ENCODE measurements around the gene SLC6A12.
"Not testable (repeated sequence)": the region's sequence is repeated elsewhere in the genome, so short reads cannot be mapped to it uniquely, and the experiment has no call there.

Gene SLC6A12

DNA sequence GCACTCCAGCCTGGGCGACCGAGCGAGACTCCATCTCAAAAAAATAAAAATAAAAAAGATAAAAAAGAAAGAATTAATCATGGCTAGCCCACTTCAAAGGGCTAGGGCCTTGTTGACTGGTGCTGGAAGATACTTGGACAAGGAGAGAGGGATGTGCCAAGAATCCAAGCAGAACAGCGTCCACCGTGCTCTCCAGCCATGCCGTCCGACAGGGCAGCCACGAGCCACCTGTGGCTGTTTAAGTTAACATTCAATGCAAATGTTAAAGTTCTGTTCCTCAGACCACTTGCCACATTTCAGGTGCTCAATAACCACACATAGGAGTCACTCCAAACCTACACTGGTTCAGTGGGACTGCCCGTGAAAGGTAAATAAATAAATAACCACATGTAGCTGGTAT lies 27.3 kb upstream of the SLC6A12 start:
- H3K36me3 Mint-ChIP-seq (ENCODE audit: low read depth): no peaks in the 10 kb centered on the region
- H3K4me1 Mint-ChIP-seq (ENCODE audit: low read depth): no peaks in the 10 kb centered on the region
- peaks cover 8% of the 10 kb centered on the region for H3K9me3 Mint-ChIP-seq
- H3K27ac Mint-ChIP-seq: no peak overlapping the region
- H3K4me3 Mint-ChIP-seq: no peak overlapping the region
- DNase-seq (ENCODE audit: low spot score): no peak
- H3K27me3 Mint-ChIP-seq (ENCODE audit: low read depth): no peaks in the 10 kb centered on the region

- H3K36me3 Mint-ChIP-seq (ENCODE audit: low read depth): no peaks in the 10 kb centered on the region
- H3K9me3 Mint-ChIP-seq: peaks cover 13% of the 10 kb centered on the region
- no peak overlapping the region for H3K27ac Mint-ChIP-seq
- H3K27me3 Mint-ChIP-seq (ENCODE audit: low read depth): no peaks in the 10 kb centered on the region
- no peaks in the 10 kb centered on the region for H3K4me1 Mint-ChIP-seq (ENCODE audit: low read depth)
- no peak for DNase-seq (ENCODE audit: low spot score)
- H3K4me3 Mint-ChIP-seq: no peak overlapping the region
Measured at GRCh38 chr12:240566-240965, 26.6 kb upstream of the SLC6A12 start.

DNA sequence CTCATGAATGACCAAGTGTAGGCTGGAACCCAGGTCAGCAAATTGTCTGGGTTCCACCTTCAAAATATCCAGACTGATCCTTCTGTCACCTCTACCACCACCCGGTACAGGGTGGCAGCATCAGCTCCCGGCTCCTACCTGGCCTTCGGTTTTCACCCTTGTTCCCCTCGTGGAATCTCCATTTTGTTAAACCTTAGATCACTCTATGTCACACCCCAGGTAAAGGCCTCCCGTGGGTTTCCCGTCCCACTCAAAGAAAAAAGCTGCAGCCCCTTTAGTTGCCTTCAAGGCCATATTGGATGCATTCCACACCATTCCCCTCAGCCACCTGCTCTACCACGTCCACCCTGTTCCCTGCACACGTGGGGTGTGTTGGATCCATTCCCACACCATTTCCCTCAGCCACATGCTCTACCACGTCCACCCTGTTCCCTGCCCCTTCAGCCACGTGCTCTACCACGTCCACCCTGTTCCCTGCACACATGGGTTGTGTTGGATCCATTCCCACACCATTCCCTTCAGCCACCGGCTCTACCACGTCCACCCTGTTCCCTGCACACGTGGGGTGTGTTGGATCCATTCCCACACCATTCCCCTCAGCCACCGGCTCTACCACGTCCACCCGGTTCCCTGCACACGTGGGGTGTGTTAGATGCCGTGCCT lies 24.9 kb upstream of the SLC6A12 start:
- H3K27me3 Mint-ChIP-seq (ENCODE audit: low read depth): no peaks in the 10 kb centered on the region
- no peaks in the 10 kb centered on the region for H3K4me1 Mint-ChIP-seq (ENCODE audit: low read depth)
- H3K9me3 Mint-ChIP-seq: peaks cover 13% of the 10 kb centered on the region
- DNase-seq (ENCODE audit: low spot score): no peak
- no peak overlapping the region for H3K27ac Mint-ChIP-seq
- H3K36me3 Mint-ChIP-seq (ENCODE audit: low read depth): no peaks in the 10 kb centered on the region
- no peak overlapping the region for H3K4me3 Mint-ChIP-seq

GRCh38 chr12:238116-238515 lies 24.2 kb upstream of the SLC6A12 start:
- DNase-seq (ENCODE audit: low spot score): no peak
- Mint-ChIP-seq H3K27me3 (ENCODE audit: low read depth) (no peaks in the 10 kb centered on the region), H3K9me3 (peaks cover 13% of the 10 kb centered on the region), H3K27ac (no peak overlapping the region), H3K4me1 (ENCODE audit: low read depth) (no peaks in the 10 kb centered on the region), H3K4me3 (no peak overlapping the region), H3K36me3 (ENCODE audit: low read depth) (no peaks in the 10 kb centered on the region)

- Mint-ChIP-seq H3K27me3 (ENCODE audit: low read depth) (no peaks in the 10 kb centered on the region), H3K9me3 (peaks cover 13% of the 10 kb centered on the region)
Measured at GRCh38 chr12:237026-237815, 23.3 kb upstream of the SLC6A12 start.

GRCh38 chr12:236445-236844 lies 22.5 kb upstream of the SLC6A12 start:
- Mint-ChIP-seq H3K4me3 (no peak overlapping the region), H3K36me3 (ENCODE audit: low read depth) (no peaks in the 10 kb centered on the region), H3K27me3 (ENCODE audit: low read depth) (no peaks in the 10 kb centered on the region), H3K27ac (no peak overlapping the region), H3K9me3 (peaks cover 13% of the 10 kb centered on the region), H3K4me1 (ENCODE audit: low read depth) (no peaks in the 10 kb centered on the region)
- DNase-seq (ENCODE audit: low spot score): no peak

More at GRCh38 chr12:237026-237815, 23.3 kb upstream of the SLC6A12 start:
- no peak overlapping the region for H3K27ac Mint-ChIP-seq
- no peak for DNase-seq (ENCODE audit: low spot score)
- H3K4me3 Mint-ChIP-seq: no peak overlapping the region
- no peaks in the 10 kb centered on the region for H3K36me3 Mint-ChIP-seq (ENCODE audit: low read depth)
- no peaks in the 10 kb centered on the region for H3K4me1 Mint-ChIP-seq (ENCODE audit: low read depth)

DNA sequence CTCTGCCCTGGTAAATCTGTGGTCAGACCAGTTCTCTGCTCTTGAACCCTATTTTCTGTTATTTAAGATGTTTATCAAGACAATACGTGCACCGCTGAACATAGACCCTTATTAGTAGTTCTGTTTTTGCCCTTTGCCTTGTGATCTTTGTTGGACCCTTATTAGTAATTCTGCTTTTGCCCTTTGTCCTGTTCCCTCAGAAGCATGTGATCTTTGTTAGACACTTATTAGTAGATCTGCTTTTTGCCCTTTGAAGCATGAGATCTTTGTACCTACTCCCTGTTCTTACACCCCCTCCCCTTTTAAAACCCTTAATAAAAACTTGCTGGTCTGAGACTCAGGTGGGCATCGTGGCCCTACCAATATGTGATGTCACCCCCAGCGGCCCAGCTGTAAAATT lies 22.0 kb upstream of the SLC6A12 start:
- DNase-seq (ENCODE audit: low spot score); H3K27me3 Mint-ChIP-seq (ENCODE audit: low read depth); H3K4me1 Mint-ChIP-seq (ENCODE audit: low read depth); H3K36me3 Mint-ChIP-seq (ENCODE audit: low read depth); H3K4me3 Mint-ChIP-seq; H3K27ac Mint-ChIP-seq: not testable (repeated sequence)
- peaks cover 13% of the 10 kb centered on the region for H3K9me3 Mint-ChIP-seq

DNA sequence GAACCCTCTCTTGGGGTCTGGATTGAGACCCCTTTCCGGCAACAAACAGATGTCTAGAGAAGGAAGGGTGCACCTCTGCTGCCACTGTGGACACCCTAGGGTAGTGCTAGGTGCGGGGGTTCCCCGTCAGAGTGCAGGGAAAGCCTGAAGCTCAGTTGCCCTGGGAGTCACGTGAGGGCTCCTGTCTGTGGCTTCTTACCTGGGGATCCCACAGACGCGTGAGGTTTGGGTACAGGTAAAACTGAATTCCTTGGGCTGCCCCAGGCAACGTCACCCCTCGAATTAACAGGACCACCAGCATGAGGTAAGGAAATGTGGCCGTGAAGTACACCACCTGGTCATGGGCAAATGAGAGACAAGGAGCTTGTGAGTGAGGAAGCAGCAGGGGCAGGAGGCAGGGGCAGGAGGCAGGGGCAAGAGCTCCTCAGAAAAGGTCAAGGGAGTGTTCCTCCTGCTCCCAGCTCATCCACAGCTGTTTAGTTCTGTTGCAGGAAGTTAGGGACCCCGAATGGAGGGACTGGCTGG lies 21.0 kb upstream of the SLC6A12 start:
- H3K36me3 Mint-ChIP-seq (ENCODE audit: low read depth): no peaks in the 10 kb centered on the region
- H3K9me3 Mint-ChIP-seq: peaks cover 13% of the 10 kb centered on the region
- H3K27me3 Mint-ChIP-seq (ENCODE audit: low read depth): no peaks in the 10 kb centered on the region
- H3K4me1 Mint-ChIP-seq (ENCODE audit: low read depth): no peaks in the 10 kb centered on the region
- no peak overlapping the region for H3K4me3 Mint-ChIP-seq
- no peak for DNase-seq (ENCODE audit: low spot score)
- no peak overlapping the region for H3K27ac Mint-ChIP-seq

GRCh38 chr12:234019-234418 lies 20.1 kb upstream of the SLC6A12 start:
- peaks cover 13% of the 10 kb centered on the region for H3K9me3 Mint-ChIP-seq
- no peak overlapping the region for H3K4me3 Mint-ChIP-seq
- H3K27me3 Mint-ChIP-seq (ENCODE audit: low read depth): no peaks in the 10 kb centered on the region
- no peak overlapping the region for H3K27ac Mint-ChIP-seq
- H3K36me3 Mint-ChIP-seq (ENCODE audit: low read depth): no peaks in the 10 kb centered on the region
- H3K4me1 Mint-ChIP-seq (ENCODE audit: low read depth): no peaks in the 10 kb centered on the region
- no peak for DNase-seq (ENCODE audit: low spot score)

- DNase-seq (ENCODE audit: low spot score): no peak
- Mint-ChIP-seq H3K9me3 (peaks cover 13% of the 10 kb centered on the region), H3K27ac (no peak overlapping the region), H3K36me3 (ENCODE audit: low read depth) (no peaks in the 10 kb centered on the region), H3K4me1 (ENCODE audit: low read depth) (no peaks in the 10 kb centered on the region), H3K4me3 (no peak overlapping the region), H3K27me3 (ENCODE audit: low read depth) (no peaks in the 10 kb centered on the region)
Measured at GRCh38 chr12:233615-233968, 19.6 kb upstream of the SLC6A12 start.

DNA sequence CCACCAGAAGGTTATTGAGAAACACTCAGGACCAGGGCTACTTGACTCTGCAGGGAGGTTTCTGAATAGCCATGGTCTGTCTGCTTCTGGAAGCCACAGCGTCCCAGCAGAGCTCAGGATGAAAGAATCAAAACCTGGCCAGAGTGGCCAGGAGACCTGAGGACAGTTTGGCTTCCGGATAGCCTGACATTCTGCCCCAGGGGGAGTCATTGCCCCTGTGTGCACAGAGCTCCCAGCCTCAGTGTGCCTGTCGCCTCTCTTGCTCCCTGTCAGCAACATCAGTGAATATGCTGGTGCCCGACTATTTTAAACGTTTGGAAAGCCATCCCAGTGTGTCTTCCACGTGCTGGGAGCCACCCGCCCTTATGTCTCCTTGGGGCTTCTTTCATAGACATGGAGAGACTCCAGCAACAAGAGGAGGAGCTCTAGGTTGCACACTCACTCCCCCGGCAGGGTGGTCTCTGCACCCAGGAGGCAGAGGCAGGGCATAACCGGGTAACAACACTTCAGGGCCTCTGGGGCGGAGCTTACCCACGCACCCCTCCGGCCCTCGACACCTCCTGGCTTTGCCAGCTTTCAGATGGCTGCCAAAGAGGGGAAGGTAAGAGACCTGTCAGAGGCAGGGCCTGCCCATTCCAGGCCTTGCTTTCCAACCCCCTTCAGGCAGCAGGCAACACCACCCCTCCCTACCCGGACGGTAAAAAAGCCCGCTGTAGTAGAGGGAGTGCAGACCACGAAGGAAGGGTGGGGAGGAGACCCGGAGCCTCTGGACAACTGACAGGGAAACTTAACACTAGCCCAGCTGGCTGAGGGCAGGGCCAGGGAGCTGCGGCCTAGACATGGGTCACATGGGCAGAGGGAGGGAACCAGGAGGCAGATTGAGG lies 19.0 kb upstream of the SLC6A12 start:
- Mint-ChIP-seq H3K27me3 (ENCODE audit: low read depth) (no peaks in the 10 kb centered on the region), H3K36me3 (ENCODE audit: low read depth) (no peaks in the 10 kb centered on the region), H3K4me1 (ENCODE audit: low read depth) (no peaks in the 10 kb centered on the region), H3K4me3 (no peak overlapping the region), H3K27ac (no peak overlapping the region), H3K9me3 (peaks cover 13% of the 10 kb centered on the region)
- no peak for DNase-seq (ENCODE audit: low spot score)

DNA sequence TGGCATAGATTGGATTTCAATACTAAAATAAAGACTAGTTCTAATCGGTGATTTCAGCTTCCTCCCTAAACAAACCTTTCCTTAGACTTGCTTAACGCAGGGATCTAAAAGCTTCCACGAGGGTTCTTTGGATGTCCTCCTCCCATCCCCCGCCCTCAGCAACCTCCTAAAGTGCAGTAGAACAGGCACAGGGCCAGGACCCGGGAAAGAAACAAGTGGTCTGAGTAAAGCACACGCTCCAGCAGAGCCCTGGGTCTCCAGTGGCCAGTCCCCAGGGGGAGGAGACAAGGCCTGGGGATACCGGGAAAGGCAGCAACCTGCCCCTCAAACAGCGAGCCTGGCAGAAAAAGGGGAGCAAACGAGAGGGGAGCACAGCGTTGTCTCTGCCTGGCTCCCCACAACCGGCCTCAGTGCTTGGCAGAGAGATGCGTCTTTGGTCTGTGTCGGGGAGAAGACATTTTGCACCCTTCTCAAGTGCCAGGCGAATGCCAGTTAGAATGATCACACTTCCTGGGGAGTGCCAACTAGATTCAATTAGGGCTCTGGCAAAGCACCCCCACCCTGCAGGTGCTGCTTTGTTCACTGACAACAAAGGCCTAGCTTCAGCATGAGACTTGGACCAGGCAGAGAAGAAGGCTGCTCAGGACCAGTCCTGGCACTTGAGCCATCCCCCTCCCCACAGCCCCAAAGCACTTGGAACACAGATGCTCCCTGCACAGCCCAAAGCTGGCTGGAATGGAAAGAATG lies 17.1 kb upstream of the SLC6A12 start:
- Mint-ChIP-seq H3K4me1 (ENCODE audit: low read depth) (no peaks in the 10 kb centered on the region), H3K27ac (no peak overlapping the region), H3K27me3 (ENCODE audit: low read depth) (no peaks in the 10 kb centered on the region), H3K9me3 (peaks cover 7% of the 10 kb centered on the region), H3K36me3 (ENCODE audit: low read depth) (no peaks in the 10 kb centered on the region), H3K4me3 (no peak overlapping the region)
- DNase-seq (ENCODE audit: low spot score): no peak

DNA sequence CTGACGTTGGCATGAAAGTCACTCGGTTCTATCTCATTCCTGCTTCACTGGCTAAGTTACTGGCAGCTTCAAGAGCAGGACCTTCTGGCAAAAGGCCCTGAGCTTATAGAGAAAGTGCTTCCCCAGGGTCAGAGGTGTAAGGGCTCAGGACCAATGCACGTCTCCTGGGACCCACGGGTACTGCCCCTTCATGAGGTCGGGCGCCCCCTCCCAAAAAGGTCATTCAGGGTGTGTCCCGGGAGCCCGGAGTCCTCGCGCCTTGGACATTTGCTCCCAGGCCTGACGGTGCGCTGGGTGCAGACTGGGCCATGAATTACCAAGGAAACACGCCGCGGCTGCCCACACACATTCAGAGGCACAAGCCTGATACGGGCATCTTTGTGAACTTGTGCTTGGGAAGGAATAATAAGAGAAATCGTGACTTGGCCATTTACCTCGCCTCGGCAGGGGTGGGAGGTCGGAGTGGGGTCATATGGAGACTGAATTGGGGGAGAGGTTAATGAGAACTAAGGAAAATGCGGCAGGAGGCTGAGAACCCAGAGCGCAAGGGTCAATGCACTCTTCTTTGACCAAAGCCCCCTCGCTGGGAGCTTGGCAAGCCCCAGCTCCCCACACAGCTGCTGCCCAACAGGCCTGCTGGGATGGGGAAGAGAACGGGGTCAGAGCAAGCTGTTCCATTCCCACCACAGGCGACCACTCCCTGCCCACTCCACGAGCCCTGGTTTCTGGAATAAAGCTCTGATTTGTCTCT lies 15.7 kb upstream of the SLC6A12 start:
- Mint-ChIP-seq H3K27me3 (ENCODE audit: low read depth) (no peaks in the 10 kb centered on the region), H3K36me3 (ENCODE audit: low read depth) (no peaks in the 10 kb centered on the region), H3K9me3 (no peaks in the 10 kb centered on the region), H3K4me1 (ENCODE audit: low read depth) (no peaks in the 10 kb centered on the region), H3K4me3 (no peak overlapping the region), H3K27ac (no peak overlapping the region)
- DNase-seq (ENCODE audit: low spot score): no peak
